Measurements from ENCODE around the gene HERC4.

HERC4 gene

DNA sequence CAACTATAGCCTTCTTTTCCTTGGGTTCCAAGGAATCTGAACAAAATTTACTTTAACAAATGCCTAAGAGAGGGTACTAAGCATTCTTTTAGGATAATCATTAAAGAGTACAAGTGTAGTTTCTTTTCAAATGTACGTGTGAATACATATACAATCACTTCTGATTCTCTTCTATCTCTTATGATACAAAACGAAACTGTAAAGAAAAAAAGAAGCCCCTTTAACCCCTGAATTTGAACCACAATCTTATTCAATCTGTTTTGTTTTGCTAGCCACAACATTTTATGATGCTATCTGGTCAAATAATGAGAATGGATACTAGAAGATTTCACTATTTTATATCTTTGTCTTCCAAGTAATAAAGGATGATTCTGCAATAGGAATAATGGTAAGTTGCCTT is 141.9 kb downstream of the HERC4 start:
- no peak for TF ChIP-seq CTCF (IDR thresholded peaks at IDR 0.05; ENCODE audit: low read depth, low read length, missing control alignments)
- H3K4me3 ChIP-seq (replicated peaks; ENCODE audit: low read depth, low read length): no peak overlapping the region
- DNase-seq (ENCODE audit: extremely low read depth, low read depth): no peak

DNA sequence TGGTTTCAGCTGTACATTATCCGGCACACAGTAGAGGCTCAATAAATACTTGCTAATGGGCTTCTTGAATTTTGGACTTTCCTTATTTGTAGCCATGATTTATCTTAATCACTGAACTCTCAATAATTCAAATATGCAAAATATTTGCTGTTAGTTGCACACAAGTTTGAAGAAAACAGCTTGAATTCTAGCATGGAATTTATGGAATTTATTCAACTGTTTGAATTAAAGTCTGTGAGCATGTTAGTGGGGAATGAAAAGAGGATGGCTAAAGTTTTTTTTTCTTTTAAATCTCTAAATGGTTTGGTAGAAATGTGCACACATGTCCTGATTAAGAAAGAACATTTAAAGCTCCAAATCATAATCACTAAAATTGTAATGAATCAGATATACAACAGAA is 148.1 kb downstream of the HERC4 start:
- no peak for TF ChIP-seq CTCF (IDR thresholded peaks at IDR 0.05; ENCODE audit: low read depth, low read length, missing control alignments)
- H3K4me3 ChIP-seq (replicated peaks; ENCODE audit: low read depth, low read length): no peak overlapping the region
- DNase-seq (ENCODE audit: extremely low read depth, low read depth): no peak

DNA sequence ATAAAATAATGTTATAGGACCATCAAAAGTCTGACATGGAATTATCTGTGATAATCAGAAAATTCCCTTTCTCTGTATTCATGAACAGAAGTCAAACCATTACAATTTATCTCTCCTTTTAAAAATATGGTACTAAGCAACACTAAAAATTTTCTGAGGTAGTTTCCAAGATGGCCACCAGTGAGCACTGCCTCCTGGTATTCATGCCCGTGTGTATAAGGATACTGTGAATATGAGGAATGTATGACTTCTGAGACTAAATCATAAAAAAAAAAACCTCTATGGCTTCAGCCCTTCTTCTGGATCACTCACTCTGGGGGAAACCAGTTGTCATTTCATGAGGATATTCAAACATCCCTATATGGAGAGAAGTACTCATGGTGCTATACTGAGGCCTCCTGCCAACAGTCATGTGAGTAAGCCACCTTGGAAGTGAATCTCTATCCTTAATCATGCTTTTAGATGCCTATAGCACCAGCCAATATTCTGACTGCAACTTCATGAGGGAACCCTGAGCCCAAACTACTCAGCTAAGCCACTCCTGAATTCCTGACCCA is 149.6 kb downstream of the HERC4 start:
- H3K4me3 ChIP-seq (replicated peaks; ENCODE audit: low read depth, low read length): no peak overlapping the region
- DNase-seq (ENCODE audit: extremely low read depth, low read depth): no peak
- TF ChIP-seq CTCF (IDR thresholded peaks at IDR 0.05; ENCODE audit: low read depth, low read length, missing control alignments): no peak

GRCh38 chr10:67924136-67924535 is 150.9 kb downstream of the HERC4 start:
- DNase-seq (ENCODE audit: extremely low read depth, low read depth): no peak
- no peak for TF ChIP-seq CTCF (IDR thresholded peaks at IDR 0.05; ENCODE audit: low read depth, low read length, missing control alignments)
- no peak overlapping the region for H3K4me3 ChIP-seq (replicated peaks; ENCODE audit: low read depth, low read length)

DNA sequence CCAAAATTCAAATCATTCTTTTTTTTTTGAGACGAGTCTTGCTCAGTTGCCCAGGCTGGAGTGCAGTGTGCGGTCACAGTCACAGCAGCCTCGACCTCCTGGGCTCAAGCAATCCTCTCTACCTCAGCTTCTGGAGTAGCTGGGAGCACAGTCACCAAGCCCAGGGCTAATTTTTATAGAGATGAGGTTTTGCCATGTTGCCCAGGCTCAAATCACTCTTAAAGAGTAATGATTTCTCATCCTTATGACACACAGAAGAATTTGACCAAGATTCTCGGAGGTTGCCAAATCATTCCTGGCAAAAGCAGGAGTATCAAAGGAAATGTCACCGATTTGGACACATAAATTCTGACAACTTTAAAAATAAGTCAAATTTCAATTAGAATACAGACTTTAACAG is 151.5 kb downstream of the HERC4 start:
- no peak for TF ChIP-seq CTCF (IDR thresholded peaks at IDR 0.05; ENCODE audit: low read depth, low read length, missing control alignments)
- H3K4me3 ChIP-seq (replicated peaks; ENCODE audit: low read depth, low read length): no peak overlapping the region
- no peak for DNase-seq (ENCODE audit: extremely low read depth, low read depth)

GRCh38 chr10:67921065-67921464 is 154.0 kb downstream of the HERC4 start:
- no peak for DNase-seq (ENCODE audit: extremely low read depth, low read depth)
- H3K4me3 ChIP-seq (replicated peaks; ENCODE audit: low read depth, low read length): no peak overlapping the region
- TF ChIP-seq CTCF (IDR thresholded peaks at IDR 0.05; ENCODE audit: low read depth, low read length, missing control alignments): no peak

DNA sequence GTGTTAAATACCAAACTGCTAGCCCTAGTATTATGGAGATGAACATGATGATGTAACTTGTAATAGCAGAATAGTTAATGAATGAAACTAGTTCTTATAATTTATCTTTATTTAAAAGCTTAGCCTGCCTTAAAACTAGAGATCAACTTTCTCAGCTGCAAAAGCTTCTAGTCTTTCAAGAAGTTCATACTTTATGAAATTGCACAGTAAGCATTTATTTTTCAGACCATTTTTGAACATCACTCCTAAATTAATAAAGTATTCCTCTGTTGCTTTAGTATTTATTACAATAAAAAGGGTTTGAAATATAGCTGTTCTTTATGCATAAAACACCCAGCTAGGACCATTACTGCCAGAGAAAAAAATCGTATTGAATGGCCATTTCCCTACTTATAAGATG is 157.4 kb downstream of the HERC4 start:
- H3K4me3 ChIP-seq (replicated peaks; ENCODE audit: low read depth, low read length): no peak overlapping the region
- TF ChIP-seq CTCF (IDR thresholded peaks at IDR 0.05; ENCODE audit: low read depth, low read length, missing control alignments): no peak
- DNase-seq (ENCODE audit: extremely low read depth, low read depth): no peak
